ENCODE results near the gene PGLYRP4.

PGLYRP4 gene

GRCh38 chr1:153357076-153357852 is 8.6 kb upstream of the PGLYRP4 start:
- TF ChIP-seq ZFX (IDR thresholded peaks at IDR 0.05; ENCODE audit: borderline replicate concordance) = no peak
- no peak for TF ChIP-seq CTCF (IDR thresholded peaks at IDR 0.05)

GRCh38 chr1:153356392-153357075 is 7.9 kb upstream of the PGLYRP4 start:
- TF ChIP-seq CTCF (IDR thresholded peaks at IDR 0.05) (no peak), ZFX (IDR thresholded peaks at IDR 0.05; ENCODE audit: borderline replicate concordance) (no peak)
- H3K27ac ChIP-seq = no peak overlapping the region

More at GRCh38 chr1:153357076-153357852, 8.6 kb upstream of the PGLYRP4 start:
- no peak overlapping the region for H3K27ac ChIP-seq

GRCh38 chr1:153355445-153356071 is 6.9 kb upstream of the PGLYRP4 start:
- no peak overlapping the region for H3K27ac ChIP-seq
- TF ChIP-seq ZFX (IDR thresholded peaks at IDR 0.05; ENCODE audit: borderline replicate concordance) (no peak), CTCF (IDR thresholded peaks at IDR 0.05) (peak; percentile 84)

DNA sequence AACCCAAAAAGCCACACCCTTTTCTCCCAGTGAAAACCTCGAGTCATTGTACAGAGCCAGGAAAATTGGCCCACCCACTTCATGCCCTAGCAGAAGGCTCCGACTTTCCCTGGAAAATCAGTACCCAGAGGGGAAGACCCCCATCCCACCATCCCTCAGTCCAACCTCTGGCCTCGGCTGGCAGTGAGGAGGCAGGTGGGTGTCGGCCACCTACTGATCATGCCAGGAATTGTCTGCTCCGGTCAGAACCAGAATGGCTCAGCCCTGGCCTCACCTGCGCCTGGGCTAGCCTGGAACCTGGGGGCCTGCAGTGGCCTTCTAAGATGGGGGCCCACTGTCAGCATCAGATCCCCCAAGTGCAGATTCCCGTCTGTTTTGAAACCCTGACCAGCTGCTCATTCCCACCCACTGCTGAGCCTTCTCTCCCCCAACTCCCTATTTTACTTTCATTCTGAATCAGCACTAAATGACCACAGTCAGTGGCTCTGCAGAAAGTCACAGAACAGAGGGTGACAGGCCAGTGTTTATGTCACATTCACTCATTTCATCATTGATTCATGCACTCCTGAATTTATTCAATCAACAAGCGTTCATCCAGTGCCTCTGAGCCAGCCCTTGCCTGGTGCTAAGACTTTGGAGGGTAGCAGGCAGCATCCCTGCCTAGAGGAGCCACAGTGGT is 6.0 kb upstream of the PGLYRP4 start:
- H3K27ac ChIP-seq = no peak overlapping the region
- TF ChIP-seq ZFX (IDR thresholded peaks at IDR 0.05; ENCODE audit: borderline replicate concordance) = no peak

DNA sequence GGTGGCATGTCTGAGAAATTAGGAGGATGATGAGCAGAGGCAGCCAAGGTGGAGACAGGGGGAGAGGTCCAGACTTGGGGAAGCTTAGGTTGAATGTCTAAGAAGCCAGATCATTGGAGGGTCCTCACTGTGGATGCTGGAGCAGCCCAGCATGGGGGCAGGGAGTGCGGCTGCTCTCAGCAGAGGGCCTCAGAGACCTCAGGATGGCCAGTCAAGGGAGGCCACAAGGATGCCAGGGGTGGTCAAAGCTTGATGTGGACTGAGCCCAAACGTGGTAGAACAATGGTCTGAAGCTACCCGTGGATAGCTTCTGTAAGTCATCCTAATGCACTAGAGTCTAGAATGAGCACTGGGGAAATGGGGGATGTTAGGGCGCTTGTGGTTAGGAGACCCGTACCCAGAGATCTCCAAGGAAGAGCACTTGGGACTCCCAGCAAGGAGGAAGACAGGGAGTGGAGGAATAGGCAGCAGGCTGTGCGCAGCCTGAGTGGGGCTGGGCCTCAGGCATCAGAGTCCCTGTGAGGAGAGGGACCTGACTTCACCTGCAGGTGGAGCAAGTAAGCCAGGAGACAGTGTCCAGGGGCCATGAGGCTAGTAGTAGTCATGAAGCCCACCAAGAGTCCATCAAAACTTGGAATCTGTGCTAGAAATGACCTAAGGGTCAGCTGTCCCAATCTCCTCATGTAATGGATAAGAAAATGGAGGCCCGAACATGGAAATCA is 4.7 kb upstream of the PGLYRP4 start:
- H3K27ac ChIP-seq = no peak overlapping the region
- TF ChIP-seq CTCF (IDR thresholded peaks at IDR 0.05) = peak; percentile 59
- TF ChIP-seq ZFX (IDR thresholded peaks at IDR 0.05; ENCODE audit: borderline replicate concordance) = no peak

- H3K27ac ChIP-seq = no peak overlapping the region
- TF ChIP-seq CTCF (IDR thresholded peaks at IDR 0.05) (peak; percentile 98), ZFX (IDR thresholded peaks at IDR 0.05; ENCODE audit: borderline replicate concordance) (no peak)
Observed at GRCh38 chr1:153352523-153352922, 3.9 kb upstream of the PGLYRP4 start.

Data from 22Rv1 (cell line).